OCI-M2 (cell line): ENCODE data around the gene DUOX1.

Source experiments
- DNase-seq: peaks from one replicate; lab custom pipeline; 2025; ENCODE audit not compliant: unreplicated experiment; lab: John Stamatoyannopoulos, UW

Gene DUOX1

GRCh38 chr15:45185903-45186770 is 56.3 kb downstream of the DUOX1 start:
- no peak for DNase-seq

- DNase-seq, result no peak
Observed at GRCh38 chr15:45186771-45187577, 57.2 kb downstream of the DUOX1 start.

DNA sequence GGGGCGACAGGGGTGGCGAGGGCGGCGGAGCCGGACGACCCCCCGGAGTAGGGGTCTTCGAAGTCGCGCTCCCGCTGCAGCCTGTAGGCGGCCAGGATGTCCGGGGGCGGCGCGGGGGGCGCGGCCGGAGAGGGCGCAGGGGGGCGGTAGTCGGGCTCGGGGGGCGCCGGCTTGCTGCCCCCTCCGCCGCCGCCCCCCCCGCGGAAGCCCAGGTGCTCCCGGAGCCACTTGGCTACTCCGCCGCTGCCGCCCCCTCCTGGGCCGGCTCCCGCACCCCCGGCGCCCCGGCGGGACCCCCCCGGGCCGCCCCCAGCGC is 57.7 kb downstream of the DUOX1 start:
- DNase-seq, result no peak

DNA sequence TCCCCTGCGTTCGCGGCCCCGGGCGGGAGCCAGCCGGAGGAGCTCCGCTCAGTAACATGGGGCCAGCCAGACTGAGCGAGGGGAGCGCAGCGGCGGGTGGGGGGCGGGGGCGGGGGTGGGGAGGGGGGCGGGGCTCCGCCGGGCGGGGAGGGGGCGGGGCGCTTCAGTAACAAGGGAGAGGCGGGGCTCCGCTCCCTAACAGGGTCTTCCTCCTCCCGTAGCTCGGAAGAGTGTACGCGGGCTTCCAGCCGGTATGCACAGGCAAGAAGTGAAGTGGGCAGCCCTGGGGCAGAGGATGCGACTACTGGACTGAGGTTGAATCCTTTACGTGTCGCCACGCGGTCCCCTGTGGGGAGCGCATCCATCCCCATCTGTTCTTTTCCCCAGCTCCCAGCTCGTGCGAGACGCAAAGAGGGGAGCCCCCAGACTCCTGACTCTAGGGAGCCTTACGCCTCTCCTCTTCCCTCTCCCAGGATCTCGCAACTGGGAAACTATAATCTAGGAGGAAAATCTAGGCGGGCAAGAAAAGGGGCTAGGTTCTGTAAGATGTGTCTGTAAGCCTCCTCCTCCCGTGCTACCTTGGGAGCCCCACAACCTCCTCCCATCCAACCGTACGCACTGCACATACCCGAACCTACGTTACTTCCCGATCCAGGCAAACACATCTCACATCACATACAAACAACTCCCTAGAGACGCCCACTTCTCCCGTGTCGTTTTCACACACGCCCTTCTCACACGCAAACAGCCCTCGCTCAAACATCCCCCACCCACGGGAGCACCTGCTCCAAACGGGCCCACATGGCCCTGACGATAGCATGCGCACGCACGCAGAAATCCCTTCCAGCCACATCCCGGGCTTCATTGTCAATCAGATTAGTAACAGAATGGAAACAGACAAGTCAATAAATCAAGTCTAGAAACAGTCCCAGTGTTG is 58.4 kb downstream of the DUOX1 start, which contains the start of gene SHF:
Gene SHF, minus strand, starts transcription at position 73 of the 937 bp plus-strand sequence. Its CDS starts 15 bp downstream, at position 58.
- DNase-seq, result no peak

DNA sequence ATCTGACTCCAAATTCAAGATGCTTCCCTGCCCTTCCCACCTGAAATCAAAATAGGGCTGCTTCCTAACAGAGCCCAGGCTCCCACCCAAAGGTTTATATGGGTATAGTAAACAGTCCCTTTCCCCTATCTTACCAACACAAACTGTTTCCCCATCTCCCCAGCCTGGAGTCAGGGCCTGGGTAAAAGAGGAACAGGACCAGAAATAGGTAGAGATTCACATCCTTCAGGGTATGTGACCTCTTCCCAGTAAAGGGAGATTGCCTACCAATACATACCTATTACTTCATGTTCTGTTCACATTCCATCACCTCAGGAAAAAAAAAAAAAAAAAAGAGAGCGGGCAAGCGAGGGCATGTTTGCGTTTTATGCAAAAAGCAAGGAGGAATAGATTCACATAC is 67.7 kb downstream of the DUOX1 start:
- DNase-seq, result no peak

DNA sequence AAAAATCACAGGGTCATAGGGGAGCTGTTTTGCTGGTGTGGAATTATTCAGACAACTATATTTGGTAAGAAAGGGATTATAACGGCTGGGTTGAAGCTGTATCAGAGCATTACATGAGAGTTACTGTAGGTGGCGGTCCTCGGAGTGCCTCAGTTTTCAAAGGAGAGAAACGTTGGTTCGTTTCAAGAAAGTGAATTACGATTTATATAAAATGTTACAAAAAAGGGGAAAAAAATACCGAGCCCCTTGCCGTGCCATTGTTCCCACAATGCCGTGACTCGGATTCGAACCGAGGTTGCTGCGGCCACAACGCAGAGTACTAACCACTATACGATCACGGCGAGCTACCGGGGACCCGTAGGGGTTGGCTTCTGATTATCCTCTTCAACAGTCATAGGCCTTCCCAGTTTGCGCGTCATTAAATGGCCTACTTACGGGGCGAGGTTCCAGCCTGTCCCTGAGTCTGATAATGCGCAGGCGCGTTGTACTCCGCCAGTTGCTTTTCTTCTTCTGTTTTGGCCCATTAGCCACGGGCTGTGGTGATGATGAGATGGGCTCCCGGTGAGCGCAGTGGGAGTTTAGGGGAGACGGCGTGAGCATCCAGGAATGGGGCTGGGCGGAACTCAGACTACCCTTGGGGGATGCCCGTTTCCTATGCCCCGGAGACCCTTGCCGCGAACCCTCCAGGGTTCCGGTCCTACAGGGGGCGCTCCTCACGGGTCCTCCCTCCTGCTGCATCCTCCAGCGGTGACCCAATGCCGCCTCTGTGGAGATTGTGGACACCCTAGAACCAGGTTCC is 68.7 kb downstream of the DUOX1 start:
- peak; percentile 77 for DNase-seq

DNA sequence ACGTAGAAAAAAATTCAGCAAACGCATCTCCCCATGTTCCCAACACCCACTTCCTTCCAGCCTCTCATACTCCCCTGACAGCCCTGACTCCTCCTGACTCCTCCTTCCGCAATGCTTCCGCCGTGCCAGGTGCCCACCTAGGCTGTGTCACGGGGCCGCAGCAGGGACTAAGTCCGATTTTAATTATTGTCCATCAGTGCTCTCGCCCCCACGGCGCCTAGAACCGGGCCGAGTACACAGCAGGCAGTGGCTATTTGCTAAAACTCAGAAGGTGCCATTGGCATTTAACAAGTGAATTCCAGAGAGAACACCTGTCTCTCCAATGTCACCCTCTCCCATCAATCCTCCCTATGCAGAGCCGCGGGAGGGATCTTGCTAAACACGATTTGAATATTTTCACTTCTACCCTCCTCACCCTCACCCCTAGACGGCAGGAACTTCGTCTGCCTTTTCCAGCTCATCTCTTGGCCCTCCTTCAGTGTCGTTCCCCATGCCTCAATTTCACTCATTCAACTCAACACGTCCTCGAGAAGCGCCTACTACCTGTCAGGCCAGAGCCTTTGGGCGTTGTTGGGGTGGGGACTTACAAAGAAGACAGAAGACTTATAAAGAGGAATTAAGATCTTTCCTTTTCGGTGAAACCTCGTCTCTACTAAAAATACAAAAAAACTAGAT is 69.5 kb downstream of the DUOX1 start:
- no peak for DNase-seq

DNA sequence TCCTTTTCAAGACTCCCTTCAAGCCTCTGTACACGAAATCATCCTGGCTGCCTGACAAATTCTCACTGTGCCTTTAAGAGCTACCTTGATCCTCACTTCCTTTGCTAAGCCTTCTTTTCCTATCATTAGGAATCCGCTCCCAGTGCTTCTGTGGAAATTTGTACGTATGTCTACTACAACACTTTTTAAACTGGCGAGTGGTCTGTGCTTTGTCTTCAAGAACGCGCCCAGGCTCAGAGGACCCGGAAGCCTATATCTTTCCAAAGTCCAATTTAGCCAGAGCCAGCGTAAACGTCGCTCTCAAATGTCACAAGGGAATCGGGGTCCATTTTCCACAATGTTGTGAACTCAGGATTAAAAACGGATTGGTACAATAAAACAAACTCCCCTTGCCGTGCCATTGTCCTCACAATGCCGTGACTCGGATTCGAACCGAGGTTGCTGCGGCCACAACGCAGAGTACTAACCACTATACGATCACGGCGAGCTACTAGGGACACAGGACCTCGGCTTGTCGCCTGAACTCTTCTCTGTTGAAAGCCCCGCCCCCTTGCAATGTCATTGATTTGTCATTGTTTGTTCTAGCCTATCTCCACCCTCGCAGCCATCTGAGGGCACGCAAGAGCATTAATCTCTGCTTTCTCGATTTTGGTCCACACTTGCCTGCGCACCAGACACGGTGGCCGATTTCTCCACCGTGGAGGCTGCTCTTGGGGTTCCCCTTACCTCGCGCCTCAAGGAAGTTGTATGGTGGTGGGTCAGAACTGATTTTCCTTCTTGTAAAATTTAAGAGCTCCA is 70.4 kb downstream of the DUOX1 start:
- peak; percentile 96 for DNase-seq

DNA sequence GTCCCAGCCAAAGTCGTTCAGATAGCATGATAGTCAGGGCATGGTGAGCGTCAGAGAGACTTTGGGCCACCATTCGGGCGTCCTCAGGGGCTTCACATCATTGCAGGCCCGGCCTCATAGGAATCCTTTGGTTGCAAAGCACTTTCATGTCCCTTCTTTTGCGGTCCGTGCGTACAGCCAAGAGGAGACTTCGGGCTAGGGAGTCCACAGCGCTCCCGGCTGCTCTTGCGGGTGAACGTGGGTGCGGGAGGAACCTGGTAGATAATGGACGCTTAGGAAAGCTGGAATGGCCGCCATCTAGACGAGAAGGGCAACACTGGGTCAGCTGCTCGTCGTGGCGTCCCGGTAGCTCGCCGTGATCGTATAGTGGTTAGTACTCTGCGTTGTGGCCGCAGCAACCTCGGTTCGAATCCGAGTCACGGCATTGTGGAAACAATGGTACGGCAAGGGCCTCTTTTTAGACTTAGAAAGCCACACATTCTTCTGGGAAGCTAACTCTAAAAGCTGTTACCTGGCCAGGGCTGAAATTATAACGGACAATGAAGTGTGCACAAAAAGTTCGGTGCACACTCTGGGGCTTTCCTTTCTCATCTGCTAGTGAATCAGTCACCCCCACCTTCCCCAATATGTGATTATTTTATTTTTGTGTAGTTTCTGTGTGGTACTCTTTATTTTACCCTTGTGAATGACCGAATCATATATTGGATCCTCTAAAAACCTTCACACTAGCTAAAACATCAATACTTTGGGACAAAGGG is 71.2 kb downstream of the DUOX1 start:
- peak; percentile 56 for DNase-seq

DNA sequence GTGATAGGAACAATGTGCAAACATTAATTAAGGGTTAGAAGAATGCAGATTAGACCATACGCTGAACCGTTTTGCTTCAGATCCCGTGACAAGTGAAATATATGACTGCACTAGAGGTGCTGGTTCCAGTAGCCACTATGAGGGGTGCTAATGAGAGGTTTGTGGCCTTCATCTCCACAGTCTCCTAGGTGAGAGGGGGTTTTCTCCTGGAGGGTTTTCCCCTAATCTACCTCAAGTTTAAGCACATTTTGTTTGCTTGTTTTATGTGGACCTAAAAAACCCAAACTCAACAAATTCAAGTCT is 71.7 kb downstream of the DUOX1 start:
- DNase-seq, result no peak

DNA sequence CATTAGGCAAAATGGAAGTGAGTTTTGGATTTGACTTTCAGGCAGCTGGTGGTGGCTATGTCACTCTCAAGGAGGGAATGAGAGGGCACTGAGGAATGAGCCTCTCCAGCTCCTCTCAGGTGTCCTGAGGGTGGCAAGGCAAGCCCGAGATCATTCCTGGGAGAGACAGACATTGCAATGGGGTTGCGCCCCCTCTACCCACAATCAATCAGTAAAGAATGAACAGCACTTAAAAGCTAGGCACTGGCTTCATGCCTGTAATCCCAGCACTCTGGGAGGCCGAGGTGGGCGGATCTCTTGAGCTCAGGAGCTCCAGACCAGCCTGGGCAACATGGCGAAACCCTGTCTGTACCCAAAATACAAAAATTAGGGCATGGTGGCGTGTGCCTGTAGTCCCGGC is 72.1 kb downstream of the DUOX1 start:
- DNase-seq, result no peak

DNA sequence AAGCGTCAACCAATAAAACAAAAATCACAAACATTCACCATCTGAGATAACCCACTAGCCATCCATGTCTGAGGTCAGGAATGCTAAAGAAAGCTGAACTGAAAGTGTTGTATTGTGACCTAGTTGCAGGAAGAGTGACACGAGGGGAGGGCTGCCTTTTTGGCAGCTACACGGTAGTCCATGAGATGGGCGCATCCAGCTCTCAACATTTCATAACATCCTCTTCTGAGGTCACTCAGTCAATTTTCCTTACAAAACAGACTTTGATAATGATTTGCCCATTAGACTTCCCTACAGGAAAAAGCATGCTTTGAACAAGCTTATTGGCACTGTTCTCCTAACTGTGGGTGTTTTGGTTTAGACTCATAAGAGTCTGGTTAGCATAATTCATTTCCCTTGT is 73.4 kb downstream of the DUOX1 start:
- no peak for DNase-seq

- DNase-seq, result no peak
Observed at GRCh38 chr15:45205192-45205591, 75.4 kb downstream of the DUOX1 start.

DNA sequence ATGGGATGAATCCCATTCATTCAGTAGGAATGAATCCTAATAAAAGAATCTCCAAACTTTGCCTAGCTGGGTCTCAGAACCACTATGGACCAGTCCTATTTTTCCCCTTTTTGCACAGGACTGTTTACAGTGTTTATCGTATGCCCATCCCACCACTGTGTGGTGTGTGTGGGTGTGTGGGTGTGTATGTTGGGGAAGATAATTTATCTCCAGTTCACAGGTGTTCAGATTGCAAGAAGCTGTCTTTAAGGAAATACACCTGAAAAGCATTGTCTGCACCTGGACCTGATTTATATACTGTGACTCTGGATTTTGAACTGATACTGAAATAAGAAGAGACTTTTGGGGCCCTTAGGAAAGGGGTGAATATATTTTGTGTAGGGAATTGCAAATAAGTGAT is 82.7 kb downstream of the DUOX1 start:
- DNase-seq, result no peak
